Smooth muscle cell of the coronary artery (primary cell): ENCODE data around the gene IGFN1. TPM values are rescaled to one million over a fixed set of nuclear protein-coding genes. Genes with fewer than 3 reads are reported as not detected.

Source experiments
- total RNA-seq: library from RNA; depleted of rRNA; stranded (reverse); fragments of >200 nt; gene quantifications from 2 replicates; pipeline ENCODE4 v1.2.3, GENCODE V29; 2014; ENCODE audit warnings: low replicate concordance

IGFN1 gene
- total RNA-seq: 0.82 TPM in 1 of 2 replicates, not detected in the other

GRCh38 chr1:201190624-201191051, at the start of gene IGFN1:
Gene IGFN1 (plus strand): TSS chr1:201190824. CDS start chr1:201193294, 2,470 bp downstream.

GRCh38 chr1:201154389-201155165, 36.0 kb upstream of the IGFN1 start, which contains the start of gene TMEM9:
Gene TMEM9 (minus strand): TSS chr1:201154474. CDS start chr1:201153923, 551 bp downstream.

Other genes with a start within 250 kb of the IGFN1 start
- gene KIF21B, start 167.1 kb upstream of the IGFN1 start, total RNA-seq: under 0.01 and 0.23 TPM in 2 replicates
- gene CACNA1S, start 78.4 kb upstream of the IGFN1 start, total RNA-seq: not detected in 2 replicates
- gene ASCL5, start 63.6 kb upstream of the IGFN1 start, total RNA-seq: not detected in 2 replicates
- 107 and 134 TPM in 2 replicates for gene TMEM9, start 36.4 kb upstream of the IGFN1 start, total RNA-seq
- 0.23 TPM in 1 of 2 replicates, not detected in the other for gene PKP1, start 92.7 kb downstream of the IGFN1 start, total RNA-seq
- gene TNNT2, start 186.9 kb downstream of the IGFN1 start, total RNA-seq: 0.35 TPM in 1 of 2 replicates, not detected in the other
- gene LAD1, start 208.5 kb downstream of the IGFN1 start, total RNA-seq: 1.1 TPM in 1 of 2 replicates, not detected in the other
- gene TNNI1, start 230.9 kb downstream of the IGFN1 start, total RNA-seq: not detected in 2 replicates